GM18511 (cell line): Measurements from ENCODE around the gene MAGEA4.
"Not testable (repeated sequence)": the region's sequence is repeated elsewhere in the genome, so short reads cannot be mapped to it uniquely, and the experiment has no call there.

Experiments used
- ATAC-seq: cut with Tn5 transposase; IDR thresholded peaks from one replicate; pipeline ENCODE4 v1.9.1; 2021; ENCODE audit warnings: mild to moderate bottlenecking, moderate library complexity; ENCODE audit not compliant: unreplicated experiment

MAGEA4 gene, protein sequence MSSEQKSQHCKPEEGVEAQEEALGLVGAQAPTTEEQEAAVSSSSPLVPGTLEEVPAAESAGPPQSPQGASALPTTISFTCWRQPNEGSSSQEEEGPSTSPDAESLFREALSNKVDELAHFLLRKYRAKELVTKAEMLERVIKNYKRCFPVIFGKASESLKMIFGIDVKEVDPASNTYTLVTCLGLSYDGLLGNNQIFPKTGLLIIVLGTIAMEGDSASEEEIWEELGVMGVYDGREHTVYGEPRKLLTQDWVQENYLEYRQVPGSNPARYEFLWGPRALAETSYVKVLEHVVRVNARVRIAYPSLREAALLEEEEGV

DNA sequence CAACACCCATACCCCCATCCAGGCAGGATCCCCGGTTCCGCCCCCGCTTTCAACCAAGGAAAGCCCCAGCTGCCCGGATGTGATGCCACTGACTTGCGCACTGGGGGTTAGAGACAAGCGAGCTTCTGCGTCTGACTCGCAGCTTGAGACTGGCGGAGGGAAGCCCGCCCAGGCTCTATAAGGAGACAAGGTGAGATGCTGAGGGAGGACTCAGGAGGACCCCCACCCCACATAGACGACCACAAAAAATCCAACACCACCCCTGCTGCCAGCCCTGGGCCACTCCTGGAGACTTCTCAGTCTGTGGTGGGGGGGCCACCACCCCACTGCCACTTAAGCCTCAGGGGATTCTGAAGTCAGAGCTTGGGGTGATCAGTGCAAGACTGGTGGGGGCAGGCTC, at the start of gene MAGEA4:
Gene MAGEA4, plus strand, starts transcription at position 110 of the 400 bp plus-strand sequence. CDS start 10,776 bp downstream, outside the sequence.
- no peak for ATAC-seq

DNA sequence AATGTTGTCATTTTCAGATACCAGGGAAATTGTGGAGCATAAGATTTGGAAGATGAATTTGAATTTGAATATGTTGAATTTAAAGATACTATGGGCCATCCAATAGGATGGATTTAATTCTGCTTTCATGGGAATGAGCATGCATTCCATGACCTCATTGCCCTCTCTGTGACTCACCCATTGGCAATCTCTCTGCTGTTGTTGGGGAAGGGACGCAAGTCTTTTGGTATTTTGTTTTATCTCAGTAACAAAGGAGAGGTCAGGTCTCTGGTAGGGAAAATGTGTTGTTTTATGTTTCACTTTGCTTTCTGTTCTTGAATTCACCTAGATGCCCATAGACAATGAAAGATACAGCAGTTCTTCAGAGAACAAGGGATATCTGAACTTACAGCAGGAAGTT, 42.1 kb upstream of the MAGEA4 start:
- no peak for ATAC-seq

DNA sequence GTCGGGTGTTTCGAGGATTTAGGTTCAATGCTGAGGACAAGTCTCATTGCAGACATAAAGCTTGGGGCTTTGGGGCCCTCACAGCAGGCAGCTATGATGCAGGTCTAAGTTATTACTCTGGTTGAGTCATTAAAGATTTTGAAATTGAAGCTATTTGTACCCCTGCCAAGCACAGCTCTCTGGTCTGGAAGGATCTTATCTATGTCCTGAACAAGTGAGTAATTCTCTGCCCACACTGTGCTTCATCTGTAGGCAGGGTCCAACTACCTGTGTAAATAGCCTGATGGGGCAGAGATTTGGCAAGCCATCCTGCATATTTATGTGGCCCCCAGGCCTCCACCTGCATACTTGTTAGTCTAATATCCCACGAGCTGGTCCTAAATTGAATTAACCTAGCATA, 41.4 kb upstream of the MAGEA4 start:
- no peak for ATAC-seq

DNA sequence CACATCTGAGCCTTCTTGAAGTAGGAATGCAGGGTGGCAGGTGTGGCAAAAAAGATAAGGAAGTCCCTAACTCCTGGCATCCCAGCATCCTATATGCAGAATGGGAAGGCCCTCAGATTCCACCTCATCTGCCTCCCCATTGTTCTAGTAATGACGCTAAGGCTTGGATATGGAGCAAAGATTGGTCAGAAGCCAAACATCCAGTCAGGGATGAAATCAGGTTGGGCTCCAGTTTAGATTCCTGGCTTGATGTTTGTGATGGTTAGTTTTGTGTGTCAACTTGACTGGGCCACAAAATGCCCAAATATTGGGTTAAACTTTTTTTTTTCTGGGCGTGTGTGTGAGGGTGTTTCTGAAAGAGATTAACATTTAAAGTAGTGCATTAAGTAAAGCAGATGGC, 39.6 kb upstream of the MAGEA4 start:
- no peak for ATAC-seq

DNA sequence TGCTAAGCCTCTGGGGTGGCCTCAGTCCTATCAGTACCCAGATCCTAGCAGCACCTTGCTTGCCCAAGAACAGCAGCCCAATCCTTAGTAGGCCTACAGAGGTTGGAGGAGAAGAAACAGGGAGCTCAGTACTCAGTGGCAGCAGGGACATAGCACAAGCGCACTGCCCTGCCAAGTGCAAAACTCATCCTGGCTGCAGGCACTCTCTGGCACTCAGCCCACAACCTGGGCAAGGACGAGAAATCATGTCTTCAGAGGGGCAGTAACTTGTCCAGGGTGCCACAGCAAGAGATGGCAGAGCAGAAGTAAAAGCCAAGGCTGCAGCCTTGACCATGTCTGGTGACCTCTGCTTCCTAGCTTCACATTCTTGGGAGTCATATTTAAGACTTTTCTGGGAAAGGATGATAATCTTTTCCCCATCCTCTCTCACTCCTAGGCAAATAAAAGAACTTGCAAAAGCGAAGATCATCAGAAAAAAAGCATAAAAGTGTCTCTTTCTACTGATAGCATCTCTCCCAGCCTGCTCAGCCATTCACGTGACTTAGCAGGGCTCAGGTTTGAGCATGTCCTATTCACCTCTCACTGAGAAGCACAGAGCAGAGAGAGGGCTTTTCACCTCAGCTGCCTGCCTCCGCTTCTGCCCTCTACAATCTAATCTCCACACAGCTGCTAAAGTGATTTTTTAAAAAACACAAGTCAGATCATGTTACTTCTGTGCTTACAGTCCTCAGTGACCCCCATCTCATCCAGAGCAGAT, 37.2 kb upstream of the MAGEA4 start:
- no peak for ATAC-seq

DNA sequence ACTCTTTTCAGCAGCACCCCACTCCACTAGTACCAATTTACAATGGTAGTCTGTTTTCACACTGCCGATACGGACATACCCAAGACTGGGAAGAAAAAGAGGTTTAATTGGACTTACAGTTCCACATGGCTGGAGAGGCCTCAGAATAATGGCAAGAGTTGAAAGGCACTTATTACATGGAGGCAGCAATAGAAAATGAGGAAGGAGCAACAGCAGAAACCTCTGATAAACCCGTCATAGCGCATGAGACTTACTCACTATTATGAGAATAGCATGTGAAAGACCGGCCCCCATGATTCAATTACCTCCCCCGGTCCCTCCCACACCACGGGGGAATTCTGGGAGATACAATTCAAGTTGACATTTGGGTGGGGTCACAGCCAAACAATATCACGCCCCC, 34.1 kb upstream of the MAGEA4 start:
- ATAC-seq: no peak

DNA sequence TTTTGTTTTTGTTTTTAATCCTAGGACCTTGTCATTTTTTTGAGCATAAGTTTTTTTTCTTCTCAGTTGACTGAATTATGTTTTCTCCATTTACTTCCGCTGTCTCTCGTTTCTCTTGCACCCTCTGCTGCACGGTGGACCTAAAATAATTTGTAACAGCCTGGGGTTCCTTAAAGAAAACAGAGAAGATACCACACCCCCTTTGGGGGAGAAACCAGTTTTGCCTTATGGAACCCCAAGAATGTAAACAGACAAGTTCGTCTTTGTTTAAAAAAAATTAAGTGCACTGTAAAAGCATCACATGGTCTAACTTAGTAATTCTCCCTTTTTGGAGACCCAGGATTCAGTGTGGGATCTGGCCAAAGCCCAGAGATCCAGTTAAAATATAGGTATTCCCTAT, 32.8 kb upstream of the MAGEA4 start:
- no peak for ATAC-seq

DNA sequence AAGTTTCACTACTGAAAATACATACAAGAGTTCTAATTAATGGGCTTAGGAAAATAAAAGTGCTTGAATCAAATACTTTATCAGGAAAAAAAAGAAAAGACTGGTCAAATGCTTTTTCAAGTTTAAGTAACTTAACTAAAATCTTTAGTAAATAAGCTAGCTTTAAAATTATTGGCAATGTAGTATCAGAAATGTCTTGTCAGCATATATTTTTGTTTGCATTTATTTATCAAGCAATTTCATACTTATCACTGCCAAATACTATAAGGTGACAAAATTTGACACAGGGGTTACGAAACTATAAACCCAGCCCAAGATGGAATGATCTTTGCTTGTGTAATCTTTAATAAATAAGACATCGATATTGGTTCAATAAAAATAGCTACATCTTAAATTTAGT, 31.8 kb upstream of the MAGEA4 start:
- no peak for ATAC-seq

DNA sequence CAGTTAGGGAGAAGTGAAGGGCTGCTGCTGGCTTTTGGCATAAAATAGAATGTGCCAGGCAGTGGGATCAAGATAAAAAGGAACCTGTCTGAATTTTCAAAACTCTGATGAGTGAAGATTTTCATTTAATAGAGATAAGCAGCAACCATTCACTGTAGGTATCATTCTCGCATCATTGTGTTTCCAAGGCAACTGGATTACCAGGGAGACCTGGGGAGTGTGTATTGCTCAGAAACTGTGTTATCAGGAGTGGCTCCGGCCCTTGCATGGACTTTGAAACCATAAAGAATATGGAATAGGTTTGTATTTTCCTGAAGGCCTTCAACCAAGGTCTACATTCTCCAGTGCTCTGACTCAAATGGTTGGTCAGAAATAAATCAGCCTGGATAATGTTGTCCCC, 23.3 kb upstream of the MAGEA4 start:
- no peak for ATAC-seq

DNA sequence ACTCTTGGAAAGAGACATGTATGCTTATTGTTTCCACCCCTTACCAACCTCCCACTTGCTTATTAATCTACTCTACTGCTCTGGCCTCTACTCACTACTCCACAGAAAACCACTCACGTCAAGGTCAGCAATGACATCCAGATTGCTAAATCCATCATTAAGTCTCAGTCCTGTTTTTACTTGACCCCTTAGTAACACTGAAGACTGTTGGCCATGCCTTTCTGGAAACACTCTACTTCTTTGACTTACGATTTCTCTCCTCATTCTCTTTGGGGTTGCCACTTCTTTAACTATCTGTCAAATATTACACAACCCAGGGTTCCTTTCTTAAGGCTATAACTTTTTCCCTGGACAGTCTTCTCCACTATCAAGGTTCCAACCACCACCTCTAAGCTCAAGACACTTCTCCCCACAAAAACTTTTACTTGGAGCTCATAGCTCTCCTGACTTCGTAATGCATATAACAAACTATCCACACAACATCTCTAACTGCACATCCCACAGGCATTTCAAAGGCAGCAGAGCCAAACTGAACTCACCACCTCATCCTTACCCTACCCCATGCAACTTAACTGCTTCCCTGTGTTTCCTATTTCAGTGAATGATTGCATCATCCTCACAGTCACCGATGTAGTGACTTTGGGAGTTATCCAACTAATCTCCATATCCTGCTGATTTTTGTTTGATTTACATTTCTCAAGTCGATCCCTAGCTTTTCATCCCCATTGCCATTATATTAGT, 15.8 kb upstream of the MAGEA4 start:
- no peak for ATAC-seq

DNA sequence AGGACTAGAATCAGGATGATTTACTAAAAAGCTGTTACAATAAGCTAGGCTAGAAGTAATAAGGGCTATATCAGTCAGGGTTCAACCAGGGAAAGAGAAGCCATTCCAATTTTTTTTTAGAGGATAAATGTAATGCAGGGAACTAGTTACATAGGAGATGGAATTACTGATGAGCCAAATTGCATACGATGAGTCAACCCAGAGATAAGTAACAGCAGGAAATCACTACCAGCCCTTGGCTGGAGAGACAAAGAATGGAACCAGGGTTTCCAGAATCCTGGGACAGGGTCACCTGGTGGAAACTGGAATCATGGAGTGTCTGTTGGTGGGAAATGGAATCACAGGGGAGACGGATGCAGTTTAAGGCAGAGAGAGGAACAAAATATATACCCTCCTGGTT, 13.1 kb upstream of the MAGEA4 start:
- ATAC-seq: no peak

DNA sequence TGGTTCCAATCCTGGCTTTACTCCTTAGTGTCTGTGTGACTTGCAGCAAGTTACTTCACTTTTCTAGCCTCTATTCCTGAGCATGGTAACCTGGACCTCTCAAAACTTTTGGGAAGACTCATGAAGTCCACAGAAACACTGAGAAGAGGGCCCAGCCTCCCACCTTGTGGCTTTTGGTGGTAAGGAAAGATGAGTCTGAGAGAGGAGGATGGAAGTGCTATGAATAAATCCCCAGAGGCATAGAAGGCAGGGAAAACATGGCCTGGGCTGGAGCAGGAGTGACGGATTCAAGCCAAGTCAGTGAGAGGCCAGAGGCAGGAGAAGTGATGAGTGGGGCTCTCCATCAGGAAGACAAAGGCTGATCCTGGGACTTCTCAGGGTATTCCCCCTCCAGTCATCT, 10.9 kb upstream of the MAGEA4 start:
- ATAC-seq: no peak

DNA sequence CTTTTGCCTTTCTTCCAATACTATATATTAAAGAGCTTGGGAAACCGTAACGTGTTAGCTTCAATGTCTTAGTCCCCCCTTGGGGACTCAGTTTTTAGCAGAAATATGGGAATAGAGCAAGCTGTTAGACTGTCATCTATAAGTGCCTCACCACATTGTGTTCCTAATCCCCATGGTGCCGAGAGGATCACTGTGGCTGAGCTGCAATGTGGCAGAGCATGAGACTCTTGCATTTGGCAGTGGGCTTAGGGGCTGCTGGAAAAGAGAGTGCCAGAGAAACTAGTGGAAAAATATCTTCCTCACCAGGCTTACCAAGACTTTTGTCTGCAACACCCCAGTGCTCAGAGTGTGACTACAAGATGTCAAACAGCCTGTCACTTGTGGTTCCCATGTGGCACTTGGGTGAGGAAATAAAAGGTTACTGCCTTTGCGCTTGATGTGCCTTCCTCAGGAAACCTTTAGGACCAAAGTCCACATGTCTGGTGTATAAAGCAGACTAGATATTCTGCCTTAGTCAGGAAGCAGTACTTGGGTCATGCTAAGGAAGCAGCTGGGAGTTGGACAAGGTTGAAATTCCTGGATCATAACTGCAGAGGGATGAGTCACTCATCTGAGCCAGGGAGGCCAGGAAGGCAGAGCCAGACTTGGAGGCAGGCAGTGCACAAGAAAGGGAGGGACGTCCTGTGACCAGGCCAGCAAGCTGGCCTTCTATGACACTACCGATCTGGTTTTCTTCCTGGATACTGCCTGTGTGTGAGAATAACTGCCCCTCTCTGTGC, 9.7 kb upstream of the MAGEA4 start:
- ATAC-seq: no peak

DNA sequence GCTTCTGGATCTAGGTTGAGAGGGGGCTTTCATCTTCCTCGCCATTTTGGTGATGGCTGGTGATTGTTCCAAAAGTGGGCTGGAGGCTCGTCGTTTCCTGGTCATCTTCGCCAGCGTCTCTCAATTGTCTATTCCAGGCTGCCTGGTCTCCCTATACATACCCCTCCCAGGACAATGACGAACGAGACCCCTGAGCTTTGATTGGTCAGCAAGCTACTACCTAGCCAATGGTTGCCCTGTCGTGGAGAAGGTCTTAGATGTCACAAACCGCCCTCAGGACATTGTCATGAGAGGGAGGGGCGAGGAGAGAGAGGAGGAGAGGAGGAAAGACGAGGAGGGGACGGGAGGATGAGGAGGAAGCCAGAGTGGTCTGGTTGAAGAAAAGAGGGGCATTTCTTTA, 7.7 kb upstream of the MAGEA4 start:
- ATAC-seq: no peak

DNA sequence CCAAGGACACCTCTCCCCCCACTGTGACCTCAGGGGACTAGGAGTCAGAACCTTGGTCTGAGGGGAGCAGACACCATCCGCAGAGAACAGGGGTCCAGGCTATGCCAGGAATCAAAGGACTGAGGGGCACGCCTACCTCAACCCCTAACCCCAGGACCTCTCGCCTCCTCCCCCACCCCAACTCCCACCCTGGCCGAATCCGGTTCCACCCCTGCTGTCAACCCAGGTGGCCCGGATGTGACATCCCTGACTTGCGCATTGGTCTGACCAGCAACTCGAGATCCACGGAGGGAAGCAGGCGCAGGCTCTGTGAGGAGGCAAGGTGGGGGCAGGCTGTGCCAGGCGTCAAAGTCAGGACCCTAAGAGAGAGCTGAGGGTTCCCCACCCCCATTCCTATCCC, 468 bp upstream of the MAGEA4 start:
- no peak for ATAC-seq

DNA sequence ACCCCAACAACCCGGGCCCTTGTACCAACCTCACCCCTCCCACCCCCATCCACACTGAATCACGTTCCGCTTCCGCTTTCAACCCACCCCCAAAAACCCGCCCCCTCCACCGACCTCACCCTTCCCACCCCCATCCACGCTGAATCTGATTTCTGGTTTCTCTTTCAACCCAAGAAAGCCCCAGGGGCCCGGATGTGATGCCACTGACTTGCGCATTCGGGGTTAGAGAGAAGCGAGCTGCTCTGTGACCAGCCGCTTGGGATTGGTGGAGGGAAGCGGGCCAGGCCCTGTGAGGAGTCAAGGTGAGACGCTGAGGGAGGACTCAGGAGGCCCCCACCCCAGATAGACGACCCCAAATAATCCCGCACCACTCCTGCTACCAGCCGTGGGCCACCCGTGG, 6.0 kb downstream of the MAGEA4 start:
- not testable (repeated sequence) for ATAC-seq

DNA sequence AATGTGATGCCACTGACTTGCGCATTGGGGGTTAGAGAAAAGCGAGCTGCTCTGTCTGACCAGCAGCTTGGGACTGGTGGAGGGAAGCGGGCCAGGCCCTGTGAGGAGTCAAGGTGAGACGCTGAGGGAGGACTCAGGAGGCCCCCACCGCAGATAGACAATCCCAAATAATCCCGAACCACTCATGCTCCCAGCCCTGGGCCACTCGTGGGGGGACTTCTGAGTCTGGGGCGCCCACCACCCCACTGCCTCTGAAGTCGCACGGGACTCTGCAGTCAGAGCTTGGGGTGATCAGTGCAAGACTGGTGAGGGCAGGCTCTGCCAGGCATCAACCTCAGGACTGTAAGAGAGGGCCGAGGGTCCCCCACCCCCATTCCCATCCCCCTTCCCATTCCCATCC, 6.9 kb downstream of the MAGEA4 start:
- ATAC-seq: no peak

DNA sequence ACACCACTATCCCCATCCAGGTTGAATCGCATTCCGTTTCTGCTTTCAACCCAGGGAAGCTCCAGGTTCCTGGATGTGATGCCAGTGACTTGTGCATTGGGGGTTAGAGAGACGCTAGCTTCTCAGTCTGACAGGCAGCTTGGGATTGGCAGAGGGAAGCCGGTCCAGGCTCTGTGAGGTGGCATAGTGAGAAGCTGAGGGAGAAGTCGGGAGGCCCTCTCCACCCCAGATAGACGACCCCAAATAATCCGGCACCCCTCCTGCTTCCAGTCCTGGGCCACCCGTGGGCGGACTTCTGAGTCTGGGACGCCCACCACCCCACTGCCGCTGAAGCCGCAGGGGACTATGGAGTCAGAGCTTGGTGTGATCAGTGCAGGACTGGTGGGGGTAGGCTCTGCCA, 7.4 kb downstream of the MAGEA4 start:
- ATAC-seq: no peak

DNA sequence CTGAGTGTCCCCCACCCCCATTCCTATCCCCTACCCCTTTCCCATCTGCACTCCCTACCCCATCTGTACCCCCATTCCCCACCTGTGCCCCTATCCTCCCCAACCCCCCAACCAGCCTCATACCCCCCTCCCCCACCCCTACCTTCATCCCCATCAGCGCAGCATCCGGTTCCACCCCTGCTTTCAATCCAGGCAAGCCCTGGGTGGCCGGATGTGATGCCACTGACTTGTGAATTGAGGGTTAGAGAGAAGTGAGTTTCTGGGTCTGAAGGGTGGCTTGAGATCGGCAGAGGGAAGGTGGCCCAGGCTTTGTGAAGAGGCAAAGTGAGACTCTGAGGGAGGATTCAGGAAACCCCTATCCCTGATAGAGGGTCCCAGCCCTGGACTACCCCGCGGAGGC, 7.8 kb downstream of the MAGEA4 start:
- ATAC-seq: no peak

DNA sequence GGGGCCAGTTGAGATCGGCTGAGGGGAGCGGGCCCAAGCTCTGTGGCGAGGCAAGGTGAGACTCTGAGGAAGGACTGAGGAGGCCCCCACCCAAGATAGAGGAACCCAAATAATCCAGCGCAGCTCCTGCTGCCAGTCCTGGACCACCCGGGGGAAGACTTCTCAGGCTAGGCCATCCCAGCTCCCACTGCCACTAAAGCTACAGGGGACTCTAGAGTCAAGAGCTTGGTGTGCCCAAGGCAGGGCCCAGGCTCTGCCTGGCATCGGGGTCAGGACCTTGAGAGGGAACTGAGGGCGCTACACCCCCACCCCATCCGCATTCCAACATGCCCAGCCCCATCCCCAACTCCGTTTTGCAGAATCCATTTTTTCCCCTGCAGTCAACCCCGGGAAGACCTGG, 8.6 kb downstream of the MAGEA4 start:
- no peak for ATAC-seq

DNA sequence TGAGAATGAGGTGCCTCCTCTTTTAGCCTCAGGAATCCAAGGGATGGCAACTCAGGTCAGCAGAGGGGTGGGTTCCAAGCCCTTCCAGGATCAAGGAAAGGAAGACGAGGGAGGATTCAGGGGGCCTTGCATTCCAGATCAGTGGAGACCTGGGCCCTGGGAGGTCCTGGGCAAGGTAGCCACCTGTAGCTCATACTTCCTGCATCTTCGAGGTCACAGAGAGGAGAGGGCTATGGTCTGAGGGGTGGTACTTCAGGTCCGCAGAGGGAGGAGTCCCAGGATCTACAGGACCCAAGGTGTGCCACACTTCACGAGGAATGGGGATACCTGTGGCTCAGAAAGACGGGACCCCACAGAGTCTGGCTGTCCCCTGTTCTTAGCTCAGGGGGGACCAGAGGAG, 9.2 kb downstream of the MAGEA4 start:
- no peak for ATAC-seq
